H1 (cell line): ENCODE results near the gene SLC12A6. TPM values are rescaled to one million over a fixed set of nuclear protein-coding genes. Genes with fewer than 3 reads are reported as not detected.

Experiments
- E2F6 ChIP-seq: IDR thresholded peaks from 2 replicates; pipeline ENCODE4 v1.6.1; 2012; ENCODE audit warnings: inconsistent platforms
- MAFK ChIP-seq: IDR thresholded peaks from 2 replicates; pipeline ENCODE4 v1.6.1; 2012; ENCODE audit warnings: low read depth, mild to moderate bottlenecking, improper control_type of control experiment, low read length
- MAX ChIP-seq: IDR thresholded peaks from 2 replicates; pipeline ENCODE4 v1.6.1; 2012; ENCODE audit warnings: inconsistent platforms
- RBBP5 ChIP-seq: IDR thresholded peaks from 2 replicates; pipeline ENCODE4 v1.7.1; 2012; ENCODE audit warnings: low read depth, mild to moderate bottlenecking, inconsistent platforms, low read length, moderate library complexity, borderline replicate concordance
- SRF ChIP-seq: IDR thresholded peaks from 2 replicates; pipeline ENCODE4 v1.6.1; 2011; ENCODE audit warnings: mild to moderate bottlenecking, low read depth, low read length, moderate library complexity
- polyA plus RNA-seq, 7 experiments: library from polyadenylated mRNA; depleted of rRNA in 3 of 7; stranded (reverse) in 5 of 7; unstranded in 2 of 7; fragments of >200 nt in 5 of 7; fragments of 200-250 nt in 2 of 7; gene quantifications; 1 replicate in 5 of 7; 2 replicates in 1 of 7; 4 replicates in 1 of 7; pipeline versions ENCODE4 v1.2.1 to v1.2.3, GENCODE V29; 2011 to 2013; ENCODE audit warnings: missing spikeins in 2 of 7, mixed read lengths in 2 of 7
- total RNA-seq: library from RNA; stranded (reverse); fragmentation: NEBNext Ultra II Directional; extraction: Animal tissue kit (Norgen Biotek cat#: 25700); gene quantifications from 2 replicates; pipeline ENCODE4 v1.2.1, GENCODE V29; 2021

Gene SLC12A6
- total and polyA plus RNA-seq, 2 of the 8 experiments (the other 6 are each of a cell fraction or from before 2014, with no cell fraction given) = 9.2 to 11.1 TPM

GRCh38 chr15:34314491-34315490 is 22.8 kb downstream of the SLC12A6 start (continued):
- TF ChIP-seq RBBP5 (no peak), SRF (no peak), E2F6 (no peak), MAFK (no peak), MAX (no peak)
